H1 (cell line): Measurements from ENCODE around the gene ATAD3B. TPM values are rescaled to one million over a fixed set of nuclear protein-coding genes. Genes with fewer than 3 reads are reported as not detected.
"Not testable (repeated sequence)": the region's sequence is repeated elsewhere in the genome, so short reads cannot be mapped to it uniquely, and the experiment has no call there.

Experiments
- CTCF ChIA-PET: fragments of 300-600 bp; sonication (Branson Sonifier 250); formaldehyde crosslinking; loops from one replicate; lab custom pipeline; 2021; ENCODE audit not compliant: partially characterized antibody; lab: Charles Lee
- POLR2A ChIA-PET: fragments of 300-600 bp; sonication (Branson Sonifier 250); formaldehyde crosslinking; loops from one replicate; lab custom pipeline; 2021; ENCODE audit warnings: inconsistent platforms; ENCODE audit not compliant: partially characterized antibody; lab: Charles Lee
- DNase-seq, 2 experiments: peaks; one replicate each; pipeline versions ENCODE4 v3.0.0 to v3.0.0-alpha.2; 2010 to 2022; ENCODE audit warnings: low spot score in 2 of 2, low read depth in 1 of 2, mixed read lengths in 1 of 2
- FAIRE-seq: peaks from 2 replicates; lab custom pipeline; 2011; peaks lifted over from hg19 to GRCh38; lab: Jason Lieb, UNC
- H2AFZ ChIP-seq: 2 replicates; pipeline ENCODE4 v1.8.1; 2012; ENCODE audit warnings: low read length, inconsistent platforms
- H2AK5ac ChIP-seq: 2 replicates; pipeline ENCODE4 v1.6.1; 2013; ENCODE audit warnings: low read depth, low read length
- H2BK120ac ChIP-seq: replicated peaks from 2 replicates; pipeline ENCODE3; 2013; ENCODE audit warnings: low read depth, low read length, inconsistent platforms
- H2BK12ac ChIP-seq: 2 replicates; pipeline ENCODE4 v1.6.1; 2013; ENCODE audit warnings: low read depth, low read length
- H2BK15ac ChIP-seq: 2 replicates; pipeline ENCODE4 v1.6.1; 2013; ENCODE audit warnings: low read length
- H2BK20ac ChIP-seq: 2 replicates; pipeline ENCODE4 v1.6.1; 2013; ENCODE audit warnings: low read length
- H2BK5ac ChIP-seq: 2 replicates; pipeline ENCODE4 v1.6.1; 2013; ENCODE audit warnings: low read depth, low read length
- H3K14ac ChIP-seq: 2 replicates; pipeline ENCODE4 v1.6.1; 2013; ENCODE audit warnings: inconsistent platforms; ENCODE audit not compliant: insufficient read length
- H3K18ac ChIP-seq: 2 replicates; pipeline ENCODE4 v1.6.1; 2013; ENCODE audit warnings: low read length; ENCODE audit errors: extremely low read depth
- H3K23ac ChIP-seq: 2 replicates; pipeline ENCODE4 v1.6.1; 2013; ENCODE audit warnings: inconsistent platforms; ENCODE audit not compliant: insufficient read length
- H3K23me2 ChIP-seq: 2 replicates; pipeline ENCODE4 v1.6.1; 2013; ENCODE audit warnings: low read depth, low read length
- H3K27ac ChIP-seq: 2 replicates; pipeline ENCODE4 v1.6.1; 2011; ENCODE audit warnings: low read depth, low read length, inconsistent platforms
- H3K27me3 ChIP-seq, 4 experiments: replicated peaks in 1 of 4; 1 replicate in 1 of 4; 2 replicates in 3 of 4; pipeline versions ENCODE4 v1.6.1 to v1.8.1; 2011 to 2013; ENCODE audit warnings: low read length in 3 of 4, mild to moderate bottlenecking in 3 of 4, inconsistent platforms in 2 of 4, mixed read lengths in 2 of 4, moderate library complexity in 1 of 4; ENCODE audit not compliant: control insufficient read depth in 3 of 4, insufficient read depth in 3 of 4; ENCODE audit errors: extremely low read depth in 1 of 4
- H3K36me3 ChIP-seq, 4 experiments: 2 replicates each; pipeline versions ENCODE4 v1.6.1 to v1.8.1; 2011 to 2013; ENCODE audit warnings: mild to moderate bottlenecking in 4 of 4, low read length in 3 of 4, moderate library complexity in 2 of 4, control low read depth in 1 of 4, inconsistent platforms in 1 of 4; ENCODE audit not compliant: insufficient read depth in 4 of 4, control insufficient read depth in 2 of 4
- H3K4ac ChIP-seq: replicated peaks from 2 replicates; pipeline ENCODE3; 2013; ENCODE audit warnings: low read length, low read depth, mixed read lengths, inconsistent platforms; ENCODE audit not compliant: insufficient read length
- H3K4me1 ChIP-seq, 4 experiments: replicated peaks in 1 of 4; 1 replicate in 1 of 4; 2 replicates in 3 of 4; pipeline versions ENCODE4 v1.6.1 to v1.8.1; 2011 to 2013; ENCODE audit warnings: low read length in 3 of 4, inconsistent platforms in 2 of 4, mixed read lengths in 1 of 4; ENCODE audit not compliant: insufficient read depth in 4 of 4, control insufficient read depth in 3 of 4
- H3K4me2 ChIP-seq, 2 experiments: 2 replicates each; pipeline versions ENCODE4 v1.6.1 to v1.8.1; 2011 to 2013; ENCODE audit warnings: low read depth in 2 of 2, low read length in 2 of 2, control low read depth in 1 of 2, inconsistent platforms in 1 of 2, mild to moderate bottlenecking in 1 of 2; ENCODE audit not compliant: insufficient read depth in 1 of 2
- H3K4me3 ChIP-seq, 4 experiments: fragments of 200-600, 300-600 bp in 1 of 4; sonication (generic), shearing (Covaris generic), sonication (Bioruptor Twin) in 1 of 4; 2 replicates each; pipeline versions ENCODE4 v1.5.1 to v1.8.1; 2011 to 2016; ENCODE audit warnings: low read length in 4 of 4, low read depth in 3 of 4, control low read depth in 2 of 4, inconsistent platforms in 2 of 4, mild to moderate bottlenecking in 2 of 4, mixed read lengths in 1 of 4, moderate library complexity in 1 of 4; ENCODE audit not compliant: insufficient read depth in 2 of 4; ENCODE audit errors: extremely low read depth in 1 of 4
- H3K56ac ChIP-seq: replicated peaks from 2 replicates; pipeline ENCODE3; 2013; ENCODE audit warnings: low read depth, mild to moderate bottlenecking, mixed read lengths, low read length, inconsistent platforms; ENCODE audit not compliant: insufficient read length
- H3K79me1 ChIP-seq: 2 replicates; pipeline ENCODE4 v1.6.1; 2013; ENCODE audit warnings: low read depth, low read length, control low read depth
- H3K79me2 ChIP-seq, 2 experiments: 2 replicates each; pipeline versions ENCODE4 v1.6.1 to v1.8.1; 2012 to 2013; ENCODE audit warnings: low read length in 2 of 2, mild to moderate bottlenecking in 2 of 2, inconsistent platforms in 1 of 2; ENCODE audit not compliant: insufficient read depth in 2 of 2, control insufficient read depth in 1 of 2
- H3K9ac ChIP-seq, 4 experiments: replicated peaks in 1 of 4; 1 replicate in 1 of 4; 2 replicates in 3 of 4; pipeline versions ENCODE4 v1.6.1 to v1.8.1; 2011 to 2013; ENCODE audit warnings: low read depth in 3 of 4, low read length in 3 of 4, control low read depth in 2 of 4, mild to moderate bottlenecking in 2 of 4, moderate library complexity in 2 of 4, inconsistent platforms in 1 of 4; ENCODE audit errors: extremely low read depth in 1 of 4
- H3K9me3 ChIP-seq, 2 experiments: 2 replicates each; pipeline versions ENCODE4 v1.6.1 to v1.8.1; 2012 to 2013; ENCODE audit warnings: mild to moderate bottlenecking in 2 of 2, moderate library complexity in 2 of 2, control low read depth in 1 of 2, inconsistent platforms in 1 of 2, low read depth in 1 of 2, low read length in 1 of 2, mixed read lengths in 1 of 2; ENCODE audit not compliant: insufficient read depth in 2 of 2
- H4K20me1 ChIP-seq, 2 experiments: replicated peaks in 1 of 2; 2 replicates each; pipeline versions ENCODE3 to v1.8.1; 2011 to 2013; ENCODE audit warnings: inconsistent platforms in 2 of 2, low read length in 2 of 2, mild to moderate bottlenecking in 1 of 2; ENCODE audit not compliant: insufficient read depth in 2 of 2, control insufficient read depth in 1 of 2
- H4K5ac ChIP-seq: 2 replicates; pipeline ENCODE4 v1.6.1; 2013; ENCODE audit warnings: low read length, low read depth, mixed read lengths, inconsistent platforms; ENCODE audit not compliant: insufficient read length
- H4K8ac ChIP-seq: 2 replicates; pipeline ENCODE4 v1.8.0; 2013; ENCODE audit warnings: mild to moderate bottlenecking, moderate library complexity, low read length, inconsistent platforms; ENCODE audit not compliant: insufficient read depth; ENCODE audit errors: extremely low read depth
- H4K91ac ChIP-seq: replicated peaks from 2 replicates; pipeline ENCODE3; 2013; ENCODE audit warnings: low read length, mixed read lengths, inconsistent platforms; ENCODE audit not compliant: insufficient read length
- WGBS, 2 experiments: shearing (Covaris generic) in 1 of 2; methylation state at CpG; one replicate each; pipeline versions ENCODE4 v1.1.6 to v1.1.7; 2013 to 2015; ENCODE audit warnings: low lambda C conversion rate in 2 of 2, mixed read lengths in 2 of 2, inconsistent platforms in 1 of 2, low coverage in 1 of 2, missing lambda C conversion rate in 1 of 2; ENCODE audit not compliant: insufficient replicate concordance in 2 of 2, insufficient coverage in 1 of 2, insufficient read length in 1 of 2; ENCODE audit errors: extremely low coverage in 1 of 2, missing lambda C conversion rate in 1 of 2; 5-methylcytosine and 5-hydroxymethylcytosine counted together
- polyA plus RNA-seq, 7 experiments: library from polyadenylated mRNA; depleted of rRNA in 3 of 7; stranded (reverse) in 5 of 7; unstranded in 2 of 7; fragments of >200 nt in 5 of 7; fragments of 200-250 nt in 2 of 7; gene quantifications; 1 replicate in 5 of 7; 2 replicates in 1 of 7; 4 replicates in 1 of 7; pipeline versions ENCODE4 v1.2.1 to v1.2.3, GENCODE V29; 2011 to 2013; ENCODE audit warnings: missing spikeins in 2 of 7, mixed read lengths in 2 of 7
- total RNA-seq: library from RNA; stranded (reverse); fragmentation: NEBNext Ultra II Directional; extraction: Animal tissue kit (Norgen Biotek cat#: 25700); gene quantifications from 2 replicates; pipeline ENCODE4 v1.2.1, GENCODE V29; 2021

Gene ATAD3B
- total and polyA plus RNA-seq, 2 of the 8 experiments (the other 6 are each of a cell fraction or from before 2014, with no cell fraction given), result 31.3 to 63.0 TPM

DNA sequence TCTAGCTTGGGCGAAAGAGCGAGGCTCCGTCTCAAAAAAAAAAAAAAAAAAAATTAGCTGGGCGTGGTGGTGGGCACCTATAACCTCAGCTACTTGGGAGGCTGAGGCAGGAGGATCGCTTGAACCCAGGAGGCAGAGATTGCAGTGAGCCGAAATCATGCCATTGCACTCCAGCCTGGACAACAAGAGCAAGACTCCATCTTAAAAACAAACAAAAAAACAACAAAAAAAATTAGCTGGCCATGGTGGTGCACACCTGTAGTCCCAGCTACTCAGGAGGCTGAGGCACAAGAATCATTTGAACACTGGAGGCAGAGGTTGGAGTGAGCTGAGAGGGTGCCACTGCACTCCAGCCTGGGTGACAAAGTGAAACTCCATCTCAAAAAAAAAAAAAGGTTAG is 42.6 kb upstream of the ATAD3B start:
- not testable (repeated sequence) for DNase-seq, H3K56ac ChIP-seq, H4K8ac ChIP-seq, H3K4me3 ChIP-seq, H4K91ac ChIP-seq, H3K4ac ChIP-seq, H2BK5ac ChIP-seq, H2BK20ac ChIP-seq, H3K14ac ChIP-seq, H4K20me1 ChIP-seq, H2AK5ac ChIP-seq, H3K23ac ChIP-seq, H2BK15ac ChIP-seq, H2BK12ac ChIP-seq, H3K79me1 ChIP-seq, H3K9ac ChIP-seq, H3K79me2 ChIP-seq, H3K4me2 ChIP-seq, H3K27me3 ChIP-seq, H3K27ac ChIP-seq, H4K5ac ChIP-seq, H2AFZ ChIP-seq, FAIRE-seq, H3K18ac ChIP-seq, H3K9me3 ChIP-seq, H2BK120ac ChIP-seq, H3K36me3 ChIP-seq
- CTCF ChIA-PET, result interaction anchor here (0.6 to 4.4 kb wide), 7 partner anchors 11 to 237 kb away, joined by 3 to 36 read pairs (median 3); no protein-coding TSS in a partner anchor
- POLR2A ChIA-PET, result interaction anchor here (0.6 to 22.9 kb wide), 10 partner anchors 8 to 396 kb away, joined by 3 to 515 read pairs (median 4); partner anchors contain the start of genes CCNL2 and MRPL20
- H3K23me2 ChIP-seq, result peaks cover 12% of the 10 kb centered on the region; the same call in 1 of the 2 replicates
- peaks cover 0 to 51% (median 35%) of the 10 kb centered on the region in 4 experiments; a peak in 6 of 7 replicates for H3K4me1 ChIP-seq
- WGBS, 2 experiments, result 95% methylated on average over 2 of the region's 6 CpGs; no CpG with 5 or more reads in 1 of the 2 experiments
